Stimulated activated CD4-positive, alpha-beta T cell treated with anti-CD3 and anti-CD28 coated beads, Interleukin-1b, Interleukin-23, amount 100 ng/mL, for 48 hours (primary cell): Measurements from ENCODE around the gene GABRR3.
A peak's percentile ranks its signal among the peaks of the same experiment; 100 is the strongest.

Source experiments
- DNase-seq: peaks from one replicate; pipeline ENCODE4 v3.0.0-alpha.2; 2020

Gene GABRR3

GRCh38 chr3:97988784-97989568 is 46.1 kb downstream of the GABRR3 start:
- no peak for DNase-seq

DNA sequence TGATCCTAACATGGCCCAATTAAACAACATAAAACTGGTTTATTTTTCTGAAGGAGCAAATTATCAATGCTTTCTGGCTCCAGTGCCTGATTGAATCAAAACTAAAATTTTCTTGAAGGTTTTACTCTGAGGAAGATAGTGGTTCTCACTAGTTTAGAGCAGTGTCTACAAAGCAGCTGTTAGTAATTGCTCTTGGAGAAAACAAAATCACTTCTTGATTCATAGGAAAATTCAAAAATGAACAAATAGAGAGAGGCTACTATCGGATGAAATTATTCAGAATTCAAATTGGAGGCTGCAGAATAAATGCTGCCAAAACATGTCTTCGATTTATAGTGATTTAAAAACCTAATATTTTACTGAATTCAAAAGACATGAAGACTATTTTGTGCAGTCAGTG is 47.8 kb downstream of the GABRR3 start:
- no peak for DNase-seq

GRCh38 chr3:97983933-97984491 is 51.1 kb downstream of the GABRR3 start:
- no peak for DNase-seq

- DNase-seq, result no peak
Measured at GRCh38 chr3:97981886-97982285, 53.2 kb downstream of the GABRR3 start.

DNA sequence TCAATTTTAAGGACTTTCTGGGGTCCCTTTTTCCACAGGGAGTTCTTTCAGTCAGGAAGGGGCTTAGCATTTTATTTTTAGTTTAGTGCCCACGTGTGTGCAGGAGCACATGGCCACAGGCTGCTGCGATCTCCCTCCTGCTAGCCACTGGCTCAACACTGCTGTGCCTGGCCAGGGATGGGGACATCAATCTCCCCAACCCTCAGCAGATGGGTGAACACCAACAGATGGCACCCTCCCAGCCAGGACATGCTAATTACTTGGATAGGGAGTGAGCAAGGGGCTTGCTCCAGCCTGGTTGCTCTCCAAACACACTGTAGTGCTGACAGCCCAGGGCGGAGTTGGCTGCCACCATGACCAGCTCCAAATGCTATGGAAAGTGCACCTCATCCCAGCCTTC is 55.5 kb downstream of the GABRR3 start:
- DNase-seq, result no peak

DNA sequence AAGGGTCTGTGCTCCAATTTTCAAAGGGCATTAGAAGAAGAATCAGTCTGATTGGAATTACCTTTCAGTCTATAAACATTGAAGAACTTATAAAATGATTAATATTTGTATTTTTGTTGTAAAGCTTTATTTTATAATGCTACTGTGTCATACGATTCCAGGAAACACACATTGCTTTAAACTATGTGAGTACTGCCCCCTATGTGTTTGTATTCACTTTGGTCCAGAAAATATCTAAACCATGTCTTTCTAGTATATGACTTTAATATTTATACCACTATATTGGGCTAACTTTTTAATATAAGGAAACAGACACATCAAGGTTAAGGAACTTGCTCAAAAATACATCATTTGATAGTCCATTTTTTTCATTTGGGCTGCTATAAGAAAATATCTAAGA is 59.6 kb downstream of the GABRR3 start:
- DNase-seq, result no peak

GRCh38 chr3:97974996-97975395 is 60.1 kb downstream of the GABRR3 start:
- DNase-seq, result no peak

- no peak for DNase-seq
Measured at GRCh38 chr3:97972976-97973375, 62.1 kb downstream of the GABRR3 start.

- peak; percentile 82 for DNase-seq
Measured at GRCh38 chr3:97971679-97972567, 63.2 kb downstream of the GABRR3 start, which contains the start of gene RIOX2. RIOX2 (minus strand) TSS chr3:97972431; CDS start chr3:97967593, 4,838 bp downstream.

DNA sequence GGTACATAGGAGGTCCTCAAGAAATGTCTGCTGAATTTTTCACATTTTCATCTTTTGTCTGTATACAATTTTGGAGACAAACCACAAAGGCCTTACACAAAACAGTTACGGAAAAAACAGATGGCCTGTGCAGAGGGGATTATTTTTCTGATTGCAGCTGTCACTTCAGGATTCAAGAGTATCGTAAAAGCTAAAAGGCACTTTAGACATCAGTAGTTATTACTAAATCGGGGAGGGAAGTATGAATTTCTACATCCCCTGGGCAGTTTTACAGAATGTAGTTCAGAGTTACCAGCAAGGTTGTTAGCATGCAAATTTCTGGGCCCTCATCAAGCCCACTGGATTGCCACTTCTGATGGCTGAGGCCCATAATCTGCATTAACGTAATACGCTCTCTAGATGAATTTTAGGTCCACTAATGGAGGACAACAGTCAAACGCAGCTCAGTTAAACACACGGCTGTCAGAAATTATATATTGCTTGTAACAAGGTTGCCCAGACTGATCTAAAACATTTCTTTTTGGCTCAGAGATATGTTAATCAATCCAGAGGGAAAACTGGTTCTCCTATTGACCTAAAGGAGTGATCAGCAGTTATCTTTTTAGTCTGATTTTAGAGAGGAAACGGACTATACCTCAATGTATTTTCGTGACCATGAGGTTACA is 64.0 kb downstream of the GABRR3 start:
- DNase-seq, result no peak

GRCh38 chr3:97970156-97970555 is 65.0 kb downstream of the GABRR3 start:
- no peak for DNase-seq

- DNase-seq, result no peak
Measured at GRCh38 chr3:97969541-97969940, 65.6 kb downstream of the GABRR3 start.

- no peak for DNase-seq
Measured at GRCh38 chr3:97968376-97968775, 66.7 kb downstream of the GABRR3 start.

GRCh38 chr3:97967966-97968365 is 67.1 kb downstream of the GABRR3 start:
- no peak for DNase-seq

- no peak for DNase-seq
Measured at GRCh38 chr3:97960993-97961766, 73.9 kb downstream of the GABRR3 start.

- no peak for DNase-seq
Measured at GRCh38 chr3:97960551-97960950, 74.6 kb downstream of the GABRR3 start.

GRCh38 chr3:97959872-97960271 is 75.2 kb downstream of the GABRR3 start:
- DNase-seq, result no peak

DNA sequence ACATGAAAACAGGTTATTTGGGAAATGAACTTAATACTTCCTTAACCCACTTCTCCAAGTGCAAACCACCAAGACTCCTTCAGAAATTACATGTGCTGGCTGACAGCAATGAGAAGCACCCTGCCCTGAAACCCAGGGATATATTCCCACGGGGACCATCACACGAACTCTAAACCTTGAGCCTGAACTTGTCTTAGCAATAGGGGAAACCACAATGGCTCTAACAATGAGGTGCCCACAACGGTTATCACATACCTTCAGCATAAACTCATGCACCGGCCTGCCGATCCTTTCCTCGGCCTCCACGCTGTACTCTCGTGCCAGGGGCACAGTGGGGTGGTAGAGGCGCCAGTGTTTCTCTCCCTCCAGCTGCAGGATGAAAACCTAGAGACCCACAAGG is 76.3 kb downstream of the GABRR3 start:
- DNase-seq, result no peak

- DNase-seq, result no peak
Measured at GRCh38 chr3:97958396-97958795, 76.7 kb downstream of the GABRR3 start.

GRCh38 chr3:97957617-97958311 is 77.4 kb downstream of the GABRR3 start:
- no peak for DNase-seq

DNA sequence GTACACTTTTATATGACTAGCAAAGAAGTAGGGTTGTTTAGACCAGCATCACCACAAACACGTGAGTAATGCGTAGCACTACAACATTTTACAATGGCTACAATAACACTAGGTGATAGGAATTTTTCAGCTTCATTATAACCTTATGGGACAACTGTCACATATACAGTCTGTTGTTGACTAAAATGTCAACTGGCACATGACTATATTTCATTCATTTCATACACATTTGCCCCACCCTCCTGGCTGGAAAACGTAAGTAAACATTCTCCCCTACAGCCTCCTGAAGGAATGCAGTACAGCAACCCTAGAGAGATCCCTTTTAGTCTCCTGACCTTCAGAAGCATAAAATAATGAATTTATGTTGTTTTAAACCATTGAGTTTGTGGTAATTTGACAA is 79.1 kb downstream of the GABRR3 start:
- DNase-seq, result no peak
